ENCODE results near the gene PCGF3. TPM values are rescaled to one million over a fixed set of nuclear protein-coding genes. Genes with fewer than 3 reads are reported as not detected.
A peak's percentile ranks its signal among the peaks of the same experiment; 100 is the strongest.

The PCGF3 gene
- total RNA-seq, 1 donor: 43.1 TPM

GRCh38 chr4:815464-816146 is 110.0 kb downstream of the PCGF3 start:
- H3K4me1 ChIP-seq (ENCODE audit: insufficient read depth, low read length): no peaks in the 10 kb centered on the region
- no peaks in the 10 kb centered on the region for H4K20me1 ChIP-seq (ENCODE audit: insufficient read depth, low read length)
- H3K27me3 ChIP-seq (ENCODE audit: insufficient read depth, low read length): peaks cover 45% of the 10 kb centered on the region
- peak; percentile 65 for DNase-seq (ENCODE audit: insufficient read length, low spot score, missing footprints)
- no peak overlapping the region for H2AFZ ChIP-seq (ENCODE audit: low read length)
- TF ChIP-seq, protein P1, sequence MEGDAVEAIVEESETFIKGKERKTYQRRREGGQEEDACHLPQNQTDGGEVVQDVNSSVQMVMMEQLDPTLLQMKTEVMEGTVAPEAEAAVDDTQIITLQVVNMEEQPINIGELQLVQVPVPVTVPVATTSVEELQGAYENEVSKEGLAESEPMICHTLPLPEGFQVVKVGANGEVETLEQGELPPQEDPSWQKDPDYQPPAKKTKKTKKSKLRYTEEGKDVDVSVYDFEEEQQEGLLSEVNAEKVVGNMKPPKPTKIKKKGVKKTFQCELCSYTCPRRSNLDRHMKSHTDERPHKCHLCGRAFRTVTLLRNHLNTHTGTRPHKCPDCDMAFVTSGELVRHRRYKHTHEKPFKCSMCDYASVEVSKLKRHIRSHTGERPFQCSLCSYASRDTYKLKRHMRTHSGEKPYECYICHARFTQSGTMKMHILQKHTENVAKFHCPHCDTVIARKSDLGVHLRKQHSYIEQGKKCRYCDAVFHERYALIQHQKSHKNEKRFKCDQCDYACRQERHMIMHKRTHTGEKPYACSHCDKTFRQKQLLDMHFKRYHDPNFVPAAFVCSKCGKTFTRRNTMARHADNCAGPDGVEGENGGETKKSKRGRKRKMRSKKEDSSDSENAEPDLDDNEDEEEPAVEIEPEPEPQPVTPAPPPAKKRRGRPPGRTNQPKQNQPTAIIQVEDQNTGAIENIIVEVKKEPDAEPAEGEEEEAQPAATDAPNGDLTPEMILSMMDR (IDR thresholded peaks at IDR 0.05; ENCODE audit: extremely low read depth, low read depth, low read length): no peak
- H3K4me2 ChIP-seq (ENCODE audit: insufficient read depth, low read length): no peak overlapping the region
- H3K79me2 ChIP-seq (ENCODE audit: insufficient read depth, low read length): no peaks in the 10 kb centered on the region
- no peaks in the 10 kb centered on the region for H3K36me3 ChIP-seq (ENCODE audit: insufficient read depth, low read length)
- H3K9me3 ChIP-seq (ENCODE audit: low read depth, low read length): peaks cover 3% of the 10 kb centered on the region
- H3K4me3 ChIP-seq (ENCODE audit: insufficient read depth, low read length): no peak overlapping the region
- no peak overlapping the region for H3K27ac ChIP-seq (ENCODE audit: low read depth, low read length)

GRCh38 chr4:818106-818921 is 112.7 kb downstream of the PCGF3 start:
- no peak overlapping the region for H2AFZ ChIP-seq (ENCODE audit: low read length)
- no peak overlapping the region for H3K27ac ChIP-seq (ENCODE audit: low read depth, low read length)
- H3K4me1 ChIP-seq (ENCODE audit: insufficient read depth, low read length): no peaks in the 10 kb centered on the region
- H3K27me3 ChIP-seq (ENCODE audit: insufficient read depth, low read length): peaks cover 51% of the 10 kb centered on the region
- H4K20me1 ChIP-seq (ENCODE audit: insufficient read depth, low read length): no peaks in the 10 kb centered on the region
- no peaks in the 10 kb centered on the region for H3K79me2 ChIP-seq (ENCODE audit: insufficient read depth, low read length)
- no peaks in the 10 kb centered on the region for H3K36me3 ChIP-seq (ENCODE audit: insufficient read depth, low read length)
- TF ChIP-seq, protein P1 (IDR thresholded peaks at IDR 0.05; ENCODE audit: extremely low read depth, low read depth, low read length): no peak
- H3K4me2 ChIP-seq (ENCODE audit: insufficient read depth, low read length): no peak overlapping the region
- DNase-seq (ENCODE audit: insufficient read length, low spot score, missing footprints): peak; percentile 82
- peaks cover 3% of the 10 kb centered on the region for H3K9me3 ChIP-seq (ENCODE audit: low read depth, low read length)
- no peak overlapping the region for H3K4me3 ChIP-seq (ENCODE audit: insufficient read depth, low read length)

DNA sequence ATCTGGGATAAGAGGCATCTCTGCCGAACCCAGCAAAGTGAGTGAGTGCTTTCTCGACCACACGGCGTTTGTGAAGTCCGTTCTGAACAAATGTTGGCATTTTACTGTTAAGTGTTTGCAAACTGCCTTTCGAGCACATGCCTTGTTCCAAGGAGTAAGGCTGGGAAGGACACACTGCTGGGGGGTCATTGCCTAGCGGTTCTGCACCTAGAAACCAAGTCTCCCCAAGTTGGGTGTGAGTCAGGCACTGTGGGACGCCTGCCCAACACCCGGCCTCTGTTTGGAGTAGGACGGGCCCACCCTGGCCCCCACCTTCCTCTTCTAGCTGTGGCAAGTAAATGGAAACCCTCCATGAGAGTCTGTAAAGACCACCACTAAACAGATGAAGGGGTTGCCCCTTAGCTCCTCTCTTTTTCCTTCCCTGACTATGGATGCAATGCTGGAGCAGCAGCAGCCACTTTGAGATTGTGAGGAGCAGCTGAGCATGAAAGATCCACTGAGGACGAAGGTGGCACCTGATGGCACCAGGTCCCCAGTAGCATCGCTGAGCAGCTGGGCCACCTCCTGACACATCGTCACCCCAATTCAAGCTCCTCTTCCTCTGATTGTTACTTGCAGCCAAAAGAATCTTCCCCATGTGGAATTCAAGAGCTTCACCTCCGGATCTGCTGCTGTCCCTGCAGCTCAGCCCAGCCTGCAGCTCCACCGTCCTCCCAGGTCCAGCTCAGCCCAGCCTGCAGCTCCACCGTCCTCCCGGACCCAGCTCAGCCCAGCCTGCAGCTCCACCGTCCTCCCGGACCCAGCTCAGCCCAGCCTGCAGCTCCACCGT is 114.0 kb downstream of the PCGF3 start:
- Histone ChIP-seq H3K4me2 (ENCODE audit: insufficient read depth, low read length) (no peak overlapping the region), H3K27ac (ENCODE audit: low read depth, low read length) (no peak overlapping the region), H3K9me3 (ENCODE audit: low read depth, low read length) (peaks cover 3% of the 10 kb centered on the region), H2AFZ (ENCODE audit: low read length) (no peak overlapping the region), H3K4me3 (ENCODE audit: insufficient read depth, low read length) (no peak overlapping the region), H3K36me3 (ENCODE audit: insufficient read depth, low read length) (no peaks in the 10 kb centered on the region), H4K20me1 (ENCODE audit: insufficient read depth, low read length) (no peaks in the 10 kb centered on the region), H3K79me2 (ENCODE audit: insufficient read depth, low read length) (no peaks in the 10 kb centered on the region), H3K4me1 (ENCODE audit: insufficient read depth, low read length) (no peaks in the 10 kb centered on the region), H3K27me3 (ENCODE audit: insufficient read depth, low read length) (peaks cover 54% of the 10 kb centered on the region)
- TF ChIP-seq, protein P1 (IDR thresholded peaks at IDR 0.05; ENCODE audit: extremely low read depth, low read depth, low read length): no peak
- DNase-seq (ENCODE audit: insufficient read length, low spot score, missing footprints): peak; percentile 75

Other genes with a start within 250 kb of the PCGF3 start
- 12.1 and 17.4 TPM in 2 replicates for gene ZNF721, start 206.7 kb upstream of the PCGF3 start, total RNA-seq
- gene PIGG, start 206.6 kb upstream of the PCGF3 start, total RNA-seq: 47.4 and 50.3 TPM in 2 replicates
- gene TMEM271, start 129.5 kb upstream of the PCGF3 start, total RNA-seq: not detected in 2 replicates
- gene PDE6B, start 80.3 kb upstream of the PCGF3 start, total RNA-seq: not detected in 2 replicates
- gene ATP5ME, start 31.6 kb upstream of the PCGF3 start, total RNA-seq: 60.8 and 70.4 TPM in 2 replicates
- gene MYL5, start 31.3 kb upstream of the PCGF3 start, total RNA-seq: 17.7 and 22.8 TPM in 2 replicates
- gene SLC49A3, start 16.7 kb upstream of the PCGF3 start, total RNA-seq: 11.6 and 13.6 TPM in 2 replicates
- gene CPLX1, start 120.3 kb downstream of the PCGF3 start, total RNA-seq: not detected in 2 replicates
- 45.7 and 48.9 TPM in 2 replicates for gene GAK, start 226.5 kb downstream of the PCGF3 start, total RNA-seq
- 12.4 and 13.8 TPM in 2 replicates for gene TMEM175, start 226.6 kb downstream of the PCGF3 start, total RNA-seq

All from osteoblast (primary cell).